ENCODE measurements around the gene INSC.

DNA sequence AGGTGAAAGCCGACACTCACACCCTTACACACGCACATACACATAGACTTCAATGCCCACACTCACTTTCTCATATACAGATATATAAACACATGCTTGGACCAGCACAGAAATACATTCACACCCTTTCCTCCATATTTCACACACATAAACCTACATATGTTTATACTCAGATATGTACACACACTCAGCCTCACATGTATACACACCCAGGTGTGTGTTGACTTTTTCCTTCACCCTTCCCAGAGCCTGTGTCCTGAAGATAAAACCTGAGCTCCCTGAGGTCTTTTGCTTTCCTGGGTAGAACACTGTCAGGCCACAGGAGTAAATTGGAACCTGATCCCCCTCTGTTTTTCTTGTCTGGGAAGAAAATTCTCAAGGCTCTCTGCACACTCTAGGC is 62.8 kb downstream of the INSC start:
- TF ChIP-seq, protein P1, sequence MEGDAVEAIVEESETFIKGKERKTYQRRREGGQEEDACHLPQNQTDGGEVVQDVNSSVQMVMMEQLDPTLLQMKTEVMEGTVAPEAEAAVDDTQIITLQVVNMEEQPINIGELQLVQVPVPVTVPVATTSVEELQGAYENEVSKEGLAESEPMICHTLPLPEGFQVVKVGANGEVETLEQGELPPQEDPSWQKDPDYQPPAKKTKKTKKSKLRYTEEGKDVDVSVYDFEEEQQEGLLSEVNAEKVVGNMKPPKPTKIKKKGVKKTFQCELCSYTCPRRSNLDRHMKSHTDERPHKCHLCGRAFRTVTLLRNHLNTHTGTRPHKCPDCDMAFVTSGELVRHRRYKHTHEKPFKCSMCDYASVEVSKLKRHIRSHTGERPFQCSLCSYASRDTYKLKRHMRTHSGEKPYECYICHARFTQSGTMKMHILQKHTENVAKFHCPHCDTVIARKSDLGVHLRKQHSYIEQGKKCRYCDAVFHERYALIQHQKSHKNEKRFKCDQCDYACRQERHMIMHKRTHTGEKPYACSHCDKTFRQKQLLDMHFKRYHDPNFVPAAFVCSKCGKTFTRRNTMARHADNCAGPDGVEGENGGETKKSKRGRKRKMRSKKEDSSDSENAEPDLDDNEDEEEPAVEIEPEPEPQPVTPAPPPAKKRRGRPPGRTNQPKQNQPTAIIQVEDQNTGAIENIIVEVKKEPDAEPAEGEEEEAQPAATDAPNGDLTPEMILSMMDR (conservative IDR thresholded peaks at IDR 0.05; ENCODE audit: low read depth, low read length), result no peak
- TF ChIP-seq EZH2phosphoT487 (IDR thresholded peaks at IDR 0.05; ENCODE audit: borderline replicate concordance, low read length) (no peak), EZH2 (IDR thresholded peaks at IDR 0.05; ENCODE audit: low read length, unreplicated experiment) (no peak)
